Mucosa of rectum (tissue), 2 donors: Measurements from ENCODE around the gene PPP1R16B.
A peak's percentile ranks its signal among the peaks of the same experiment; 100 is the strongest.

Source experiments
- H3K27ac ChIP-seq, 2 donors: one replicate each; pipeline ENCODE4 v1.7.0; 2013; ENCODE audit warnings: inconsistent platforms in 2 of 2, low read depth in 2 of 2, low read length in 2 of 2
- H3K27me3 ChIP-seq, 2 donors: one replicate each; pipeline ENCODE4 v1.7.0; 2013; ENCODE audit warnings: low read length in 2 of 2; ENCODE audit not compliant: control insufficient read depth in 2 of 2, insufficient read depth in 2 of 2
- H3K36me3 ChIP-seq, 2 donors: one replicate each; pipeline ENCODE4 v1.7.0; 2013; ENCODE audit warnings: low read length in 2 of 2; ENCODE audit not compliant: control insufficient read depth in 2 of 2, insufficient read depth in 2 of 2
- H3K4me1 ChIP-seq, 2 donors: one replicate each; pipeline ENCODE4 v1.7.0; 2013; ENCODE audit warnings: low read length in 2 of 2, mild to moderate bottlenecking in 1 of 2; ENCODE audit not compliant: control insufficient read depth in 2 of 2, insufficient read depth in 2 of 2
- H3K4me3 ChIP-seq, 2 donors: one replicate each; pipeline ENCODE4 v1.7.0; 2013; ENCODE audit warnings: low read length in 2 of 2
- H3K9ac ChIP-seq, 2 donors: one replicate each; pipeline ENCODE4 v1.7.0; 2013; ENCODE audit warnings: low read length in 2 of 2, low read depth in 1 of 2, mild to moderate bottlenecking in 1 of 2
- H3K9me3 ChIP-seq, 2 donors: one replicate each; pipeline ENCODE4 v1.7.0; 2013; ENCODE audit warnings: low read length in 2 of 2; ENCODE audit not compliant: control insufficient read depth in 2 of 2
- donor health status: healthy.
- donor health status: Normal muscosa, but diverticular disease.

PPP1R16B gene

DNA sequence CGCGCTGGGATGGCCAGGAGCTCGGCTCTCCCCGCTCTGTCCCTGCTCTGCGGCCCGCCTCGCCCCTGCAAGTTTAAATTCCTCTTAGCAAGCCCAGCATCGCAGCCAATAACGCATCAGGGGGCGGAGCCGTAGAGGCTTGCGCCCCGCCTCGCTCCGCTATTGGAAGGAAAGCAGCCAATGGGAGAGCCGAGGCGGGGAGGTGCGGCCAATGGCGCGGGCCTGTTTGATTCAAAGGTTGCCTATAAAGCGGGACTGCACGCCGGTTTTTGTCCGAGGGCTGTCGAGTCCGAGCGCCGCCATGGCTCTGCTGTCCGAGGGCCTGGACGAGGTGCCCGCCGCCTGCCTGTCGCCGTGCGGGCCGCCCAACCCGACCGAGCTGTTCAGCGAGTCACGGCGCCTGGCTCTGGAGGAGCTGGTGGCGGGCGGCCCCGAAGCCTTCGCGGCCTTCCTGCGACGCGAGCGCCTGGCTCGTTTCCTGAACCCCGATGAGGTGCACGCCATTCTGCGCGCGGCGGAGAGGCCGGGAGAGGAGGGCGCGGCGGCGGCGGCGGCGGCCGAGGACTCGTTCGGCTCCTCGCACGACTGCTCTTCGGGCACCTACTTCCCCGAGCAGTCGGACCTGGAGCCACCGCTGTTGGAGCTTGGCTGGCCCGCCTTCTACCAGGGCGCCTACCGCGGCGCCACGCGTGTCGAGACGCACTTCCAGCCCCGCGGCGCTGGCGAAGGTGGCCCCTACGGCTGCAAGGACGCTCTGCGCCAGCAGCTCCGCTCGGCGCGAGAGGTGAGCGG is 120.8 kb downstream of the PPP1R16B start, which contains the start of gene FAM83D:
Gene FAM83D, plus strand, starts transcription at position 276 of the 792 bp plus-strand sequence. Its CDS starts 26 bp downstream, at position 302.
- H3K27ac ChIP-seq = peak within 1 kb of the TSS in 1 of 2 donors; percentile 58

DNA sequence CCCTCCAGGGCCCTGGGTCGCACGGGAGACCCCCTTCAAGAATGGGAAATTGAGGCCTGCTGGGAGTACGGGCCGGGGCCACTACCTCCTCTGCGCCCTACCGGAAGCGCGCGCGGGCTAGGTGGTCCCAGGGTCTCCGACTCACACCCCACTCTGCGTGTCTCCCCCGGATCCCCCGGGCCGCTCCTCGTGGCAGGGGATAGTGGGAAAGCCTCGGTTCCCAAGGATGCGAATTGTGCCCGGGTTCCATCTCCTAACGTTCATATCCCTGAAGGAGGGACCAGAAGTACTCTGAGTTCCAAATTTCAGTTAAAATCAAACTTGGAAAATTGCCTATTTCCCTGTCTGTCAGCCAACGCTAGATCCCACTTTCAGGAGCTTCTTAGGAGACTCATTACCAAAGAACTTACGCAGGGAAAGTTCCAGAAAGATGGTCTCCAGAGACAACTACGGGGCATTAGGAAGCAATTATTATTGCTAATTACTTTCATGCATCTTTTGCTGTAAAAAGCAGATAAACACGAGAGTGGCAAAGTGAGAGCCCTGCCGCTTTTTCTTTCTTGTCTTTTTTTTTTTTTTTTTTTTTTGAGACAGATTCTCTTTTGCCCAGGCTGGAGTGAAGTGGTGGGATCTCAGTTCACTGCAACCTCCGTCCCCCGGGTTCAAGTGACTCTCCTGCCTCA is 121.6 kb downstream of the PPP1R16B start:
- H3K4me1 ChIP-seq = peaks cover 6 to 10% of the 10 kb centered on the region in 2 donors
- H3K27me3 ChIP-seq = no peaks in the 10 kb centered on the region
- H3K27ac ChIP-seq = no peak overlapping the region

More for the DNA sequence above, 120.8 kb downstream of the PPP1R16B start, which contains the start of gene FAM83D:
- H3K9ac ChIP-seq = peak within 1 kb of the TSS; percentile 56 to 81
- H3K36me3 ChIP-seq = no peaks in the 10 kb centered on the region
- peaks cover 6 to 10% of the 10 kb centered on the region in 2 donors for H3K4me1 ChIP-seq
- H3K4me3 ChIP-seq = peak within 1 kb of the TSS; percentile 73 to 74
- no peaks in the 10 kb centered on the region for H3K27me3 ChIP-seq
- no peaks in the 10 kb centered on the region for H3K9me3 ChIP-seq

DNA sequence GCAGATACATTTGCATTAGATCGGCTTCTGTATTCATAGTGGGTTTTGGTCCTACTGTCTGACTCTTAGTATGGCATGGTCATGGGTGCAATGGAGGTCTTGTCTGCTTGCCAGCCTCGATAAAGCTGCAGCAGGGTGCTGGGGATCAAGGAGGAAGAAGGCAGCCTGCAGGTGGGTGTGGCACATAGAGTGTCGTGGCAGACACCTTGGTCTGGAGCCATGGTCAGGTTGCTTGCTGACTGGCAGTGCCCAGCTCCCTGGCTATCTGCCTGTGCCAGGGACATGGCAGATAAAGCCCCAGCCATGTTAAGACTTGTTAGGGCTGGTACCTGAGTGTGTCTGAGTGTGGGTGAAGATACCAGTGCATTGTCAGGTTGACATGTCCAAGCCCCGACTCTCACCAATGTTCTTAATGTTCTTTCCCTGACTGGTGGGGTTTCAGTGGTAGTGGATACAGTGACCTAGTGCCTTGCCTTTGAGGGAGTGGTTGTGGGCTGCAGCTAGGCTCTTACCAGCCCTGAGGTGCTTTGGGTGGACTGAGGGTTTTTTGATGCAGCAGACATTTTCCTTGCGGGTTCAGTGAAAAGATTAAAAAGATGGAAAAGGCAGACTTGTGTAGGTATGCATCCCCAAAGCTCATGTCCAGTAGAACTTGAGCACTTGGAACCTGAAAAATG is 122.5 kb downstream of the PPP1R16B start:
- H3K36me3 ChIP-seq = no peaks in the 10 kb centered on the region
- H3K4me3 ChIP-seq = peak overlapping the region in 1 of 2 donors; percentile 53
- no peak overlapping the region for H3K27ac ChIP-seq
- H3K4me1 ChIP-seq = peaks cover 6 to 10% of the 10 kb centered on the region in 2 donors
- no peaks in the 10 kb centered on the region for H3K9me3 ChIP-seq
- H3K27me3 ChIP-seq = no peaks in the 10 kb centered on the region
- no peak overlapping the region for H3K9ac ChIP-seq

More for the DNA sequence above, 121.6 kb downstream of the PPP1R16B start:
- peak overlapping the region; percentile 56 to 81 for H3K9ac ChIP-seq
- H3K9me3 ChIP-seq = no peaks in the 10 kb centered on the region
- H3K4me3 ChIP-seq = peak overlapping the region; percentile 73 to 74
- no peaks in the 10 kb centered on the region for H3K36me3 ChIP-seq

DNA sequence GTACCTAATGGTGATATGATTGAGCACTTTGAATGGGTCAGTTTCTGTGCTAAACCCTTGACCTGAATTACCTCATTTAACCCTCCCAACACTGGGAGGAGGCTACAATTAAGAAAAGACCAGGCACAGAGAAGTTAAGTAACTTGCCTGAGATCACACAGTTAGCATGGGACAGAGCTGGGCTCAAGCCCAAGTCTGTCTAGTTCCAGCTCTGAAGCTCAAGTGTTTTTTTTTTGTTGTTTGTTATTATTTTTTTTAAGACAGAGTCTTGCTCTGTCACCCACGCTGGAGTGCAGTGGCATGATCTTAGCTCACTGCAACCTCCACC is 124.7 kb downstream of the PPP1R16B start:
- H3K36me3 ChIP-seq = no peaks in the 10 kb centered on the region
- no peak overlapping the region for H3K27ac ChIP-seq
- no peaks in the 10 kb centered on the region for H3K27me3 ChIP-seq
- peaks cover 6 to 10% of the 10 kb centered on the region in 2 donors for H3K4me1 ChIP-seq
- H3K4me3 ChIP-seq = no peak overlapping the region
- no peak overlapping the region for H3K9ac ChIP-seq
- no peaks in the 10 kb centered on the region for H3K9me3 ChIP-seq

DNA sequence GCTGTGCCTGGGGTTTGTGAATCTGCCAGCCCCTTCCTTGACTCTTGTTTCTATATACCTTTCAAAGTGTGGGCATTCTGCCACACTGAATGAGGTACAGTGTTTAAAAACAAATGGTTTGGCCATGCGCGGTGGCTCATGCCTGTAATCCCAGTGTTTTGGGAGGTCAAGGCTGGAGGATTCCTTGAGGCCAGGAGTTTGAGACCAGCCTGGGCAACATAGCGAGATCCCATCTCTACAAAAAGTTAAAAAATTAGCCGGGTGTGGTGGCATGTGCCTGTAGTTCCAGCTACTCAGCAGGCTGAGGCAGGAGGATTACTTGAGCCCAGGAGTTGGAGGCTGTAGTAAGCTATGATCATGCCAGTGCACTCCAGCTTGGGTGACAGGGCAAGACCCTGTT is 126.5 kb downstream of the PPP1R16B start:
- Histone ChIP-seq H3K9me3 (no peaks in the 10 kb centered on the region), H3K4me3 (no peak overlapping the region), H3K36me3 (no peaks in the 10 kb centered on the region), H3K4me1 (peaks cover 2 to 6% of the 10 kb centered on the region in 2 donors), H3K9ac (no peak overlapping the region), H3K27ac (no peak overlapping the region), H3K27me3 (no peaks in the 10 kb centered on the region)

DNA sequence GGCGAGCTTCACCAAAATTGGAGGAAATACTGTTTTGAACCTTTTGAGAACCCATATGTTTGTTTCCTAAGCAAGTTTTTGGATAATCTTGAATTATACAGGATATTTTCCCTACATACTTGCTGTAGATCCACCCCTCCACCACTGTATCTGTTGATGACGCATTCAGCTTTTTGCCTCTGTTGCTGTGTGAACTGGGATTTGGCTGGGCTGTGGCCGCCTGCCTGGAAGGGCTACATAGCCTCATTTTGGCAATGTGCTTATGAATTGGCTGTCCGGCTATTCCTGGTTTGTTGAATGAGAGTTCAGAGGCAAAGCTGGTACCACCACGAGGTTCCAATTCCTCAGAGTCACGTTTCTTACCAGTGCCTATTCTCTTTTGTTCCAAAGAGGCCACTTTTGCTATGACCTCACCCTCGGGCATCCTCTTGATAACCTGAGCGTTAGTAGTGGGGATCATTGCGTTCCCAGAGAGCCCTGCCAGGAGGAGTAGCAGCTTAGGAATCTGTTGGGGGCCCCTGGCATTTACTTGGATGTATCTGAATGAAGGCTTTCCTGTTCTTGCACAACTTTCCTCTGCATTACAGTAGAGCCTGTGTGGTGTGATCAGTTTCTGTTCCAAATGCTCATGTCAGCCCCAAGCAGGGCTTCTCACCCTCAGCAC is 127.1 kb downstream of the PPP1R16B start:
- Histone ChIP-seq H3K4me3 (no peak overlapping the region), H3K36me3 (no peaks in the 10 kb centered on the region), H3K27me3 (no peaks in the 10 kb centered on the region), H3K4me1 (peaks cover 0 to 3% of the 10 kb centered on the region in 2 donors), H3K27ac (no peak overlapping the region), H3K9me3 (no peaks in the 10 kb centered on the region), H3K9ac (no peak overlapping the region)

DNA sequence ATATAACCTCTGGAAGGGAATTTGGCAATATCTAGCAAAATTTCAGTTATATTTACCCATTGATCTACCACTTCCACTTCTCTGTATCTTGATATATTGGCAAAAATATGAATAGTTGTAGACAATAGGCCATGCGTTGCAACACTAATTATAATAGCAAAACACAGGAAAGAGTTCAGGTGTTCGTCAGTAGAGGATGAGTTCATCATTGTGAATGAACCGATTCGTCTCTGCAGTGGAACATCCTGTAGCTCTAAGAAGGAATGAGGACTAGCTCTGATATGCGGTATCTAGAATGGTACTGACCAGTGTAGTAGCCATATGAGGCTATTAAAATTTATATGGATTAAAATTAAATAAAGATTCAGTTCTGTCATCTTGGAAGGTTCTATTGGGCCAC is 129.0 kb downstream of the PPP1R16B start:
- Histone ChIP-seq H3K9ac (no peak overlapping the region), H3K27ac (no peak overlapping the region), H3K36me3 (no peaks in the 10 kb centered on the region), H3K4me1 (no peaks in the 10 kb centered on the region), H3K4me3 (no peak overlapping the region), H3K9me3 (no peaks in the 10 kb centered on the region), H3K27me3 (no peaks in the 10 kb centered on the region)

DNA sequence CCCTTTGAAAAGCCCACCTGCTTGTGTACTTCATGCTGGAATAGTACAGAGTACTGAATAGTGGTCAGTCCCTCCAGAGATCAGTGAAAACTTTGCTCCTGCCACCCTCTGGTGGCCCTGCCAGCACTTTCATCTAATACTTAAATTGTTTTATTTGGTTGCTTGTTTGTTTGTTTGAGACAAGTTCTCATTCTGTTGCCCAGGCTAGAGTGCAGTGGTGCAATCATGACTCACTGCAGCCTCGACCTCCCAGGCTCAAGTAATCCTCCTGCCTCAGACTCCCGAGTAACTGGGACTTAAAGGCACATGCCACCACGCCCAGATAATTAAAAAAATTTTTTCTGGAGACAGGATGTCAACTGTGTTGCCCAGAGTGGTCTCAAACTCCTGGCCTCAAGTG is 129.8 kb downstream of the PPP1R16B start:
- Histone ChIP-seq H3K9ac (no peak overlapping the region), H3K4me3 (no peak overlapping the region), H3K4me1 (no peaks in the 10 kb centered on the region), H3K9me3 (no peaks in the 10 kb centered on the region), H3K27me3 (no peaks in the 10 kb centered on the region), H3K27ac (no peak overlapping the region), H3K36me3 (peaks cover 0 to 2% of the 10 kb centered on the region in 2 donors)

DNA sequence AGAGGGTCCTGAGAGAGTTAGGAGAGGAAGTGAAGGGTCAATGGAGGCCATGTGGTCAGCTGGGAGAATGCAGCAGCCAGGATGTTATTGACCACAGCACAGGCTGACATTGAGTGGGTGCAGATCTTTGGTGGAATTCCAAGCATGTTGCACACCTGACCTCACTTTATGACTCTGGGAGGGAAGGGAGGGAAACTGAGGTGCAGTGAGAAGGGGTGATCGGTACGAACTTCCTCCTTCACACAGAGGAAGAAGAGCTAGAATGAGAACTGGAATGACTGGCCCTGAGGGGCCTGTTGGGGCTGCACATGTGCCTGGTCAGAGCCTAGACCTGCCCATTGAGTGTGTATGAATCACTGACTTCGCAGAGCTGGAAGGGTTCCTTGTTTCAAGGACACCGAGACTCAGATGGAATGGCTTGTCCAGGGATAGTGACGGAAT is 130.5 kb downstream of the PPP1R16B start:
- H3K4me1 ChIP-seq = no peaks in the 10 kb centered on the region
- H3K9ac ChIP-seq = no peak overlapping the region
- no peaks in the 10 kb centered on the region for H3K9me3 ChIP-seq
- no peaks in the 10 kb centered on the region for H3K27me3 ChIP-seq
- no peak overlapping the region for H3K27ac ChIP-seq
- H3K36me3 ChIP-seq = peaks cover 0 to 2% of the 10 kb centered on the region in 2 donors
- no peak overlapping the region for H3K4me3 ChIP-seq
